Keratinocyte (primary cell): Measurements from ENCODE around the gene CORO7. TPM values are rescaled to one million over a fixed set of nuclear protein-coding genes. Genes with fewer than 3 reads are reported as not detected.

Source experiments
- DNase-seq: peaks from one replicate; pipeline ENCODE4 v3.0.0-alpha.2; 2011; ENCODE audit warnings: low read depth, missing footprints, low spot score
- FAIRE-seq: peaks from 2 replicates; lab custom pipeline; 2011; peaks lifted over from hg19 to GRCh38; lab: Jason Lieb, UNC
- H2AFZ ChIP-seq: 2 replicates; pipeline ENCODE4 v1.6.0; 2012; ENCODE audit warnings: low read length, control low read depth, inconsistent platforms; ENCODE audit not compliant: control insufficient read depth
- H3K27ac ChIP-seq: 2 replicates; pipeline ENCODE4 v1.5.1; 2011; ENCODE audit warnings: low read length; ENCODE audit not compliant: control insufficient read depth, insufficient read depth
- H3K27me3 ChIP-seq: 3 replicates; pipeline ENCODE4 v1.6.0; 2011; ENCODE audit warnings: low read length; ENCODE audit not compliant: control insufficient read depth, insufficient read depth; ENCODE audit errors: extremely low read depth
- H3K36me3 ChIP-seq, 2 experiments: 2 replicates in 1 of 2; 3 replicates in 1 of 2; pipeline ENCODE4 v1.5.1; 2011; ENCODE audit warnings: low read length in 2 of 2, mild to moderate bottlenecking in 1 of 2; ENCODE audit not compliant: control insufficient read depth in 2 of 2, insufficient read depth in 2 of 2; ENCODE audit errors: extremely low read depth in 1 of 2
- H3K4me1 ChIP-seq: 3 replicates; pipeline ENCODE4 v1.5.1; 2011; ENCODE audit warnings: low read length; ENCODE audit not compliant: control insufficient read depth, insufficient read depth; ENCODE audit errors: extremely low read depth
- H3K4me2 ChIP-seq: 3 replicates; pipeline ENCODE4 v1.6.0; 2011; ENCODE audit warnings: low read depth, low read length; ENCODE audit not compliant: control insufficient read depth, insufficient read depth; ENCODE audit errors: extremely low read depth
- H3K4me3 ChIP-seq, 3 experiments: fragments of 200-600 bp in 1 of 3; sonication (generic) in 1 of 3; 2 replicates in 2 of 3; 3 replicates in 1 of 3; pipeline ENCODE4 v1.5.1; 2011 to 2016; ENCODE audit warnings: low read length in 3 of 3, mild to moderate bottlenecking in 3 of 3, control low read depth in 2 of 3, inconsistent platforms in 1 of 3, low read depth in 1 of 3, mixed read lengths in 1 of 3, mixed run types in 1 of 3, moderate library complexity in 1 of 3; ENCODE audit not compliant: control insufficient read depth in 2 of 3, insufficient read depth in 2 of 3; ENCODE audit errors: extremely low read depth in 1 of 3
- H3K79me2 ChIP-seq: 2 replicates; pipeline ENCODE4 v1.6.0; 2012; ENCODE audit warnings: low read length; ENCODE audit not compliant: control insufficient read depth, insufficient read depth
- H3K9ac ChIP-seq: 3 replicates; pipeline ENCODE4 v1.6.0; 2011; ENCODE audit warnings: low read length; ENCODE audit not compliant: control insufficient read depth, insufficient read depth; ENCODE audit errors: extremely low read depth
- H3K9me1 ChIP-seq: 3 replicates; pipeline ENCODE4 v1.6.0; 2011; ENCODE audit warnings: low read length; ENCODE audit not compliant: control insufficient read depth, insufficient read depth; ENCODE audit errors: extremely low read depth
- H3K9me3 ChIP-seq: 2 replicates; pipeline ENCODE4 v1.5.1; 2012; ENCODE audit warnings: low read depth, low read length; ENCODE audit not compliant: control insufficient read depth
- H4K20me1 ChIP-seq: 3 replicates; pipeline ENCODE4 v1.6.0; 2011; ENCODE audit warnings: low read length; ENCODE audit not compliant: control insufficient read depth, insufficient read depth; ENCODE audit errors: extremely low read depth
- EZH2 ChIP-seq: IDR thresholded peaks from one replicate; pipeline ENCODE4 v1.6.1; 2012; ENCODE audit warnings: inconsistent platforms, mild to moderate bottlenecking, low read length, moderate library complexity
- dilution Hi-C: fragments of 300-500 bp; cut with MboI; formaldehyde crosslinking; loops from one replicate; pipeline ENCODE4 v1.7.0; 2020; ENCODE audit warnings: low sequenced_read_pairs; ENCODE audit not compliant: extremely low pct_ligation_motif_present
- polyA plus RNA-seq, 5 experiments: library from polyadenylated mRNA; depleted of rRNA in 3 of 5; stranded (reverse) in 3 of 5; stranded (forward) in 1 of 5; unstranded in 1 of 5; fragments of >200 nt; gene quantifications; 1 replicate in 1 of 5; 2 replicates in 3 of 5; 3 replicates in 1 of 5; pipeline versions ENCODE4 v1.2.1 to v1.2.3, GENCODE V29; 2011 to 2012; ENCODE audit warnings: missing spikeins in 2 of 5, low read depth in 1 of 5, low replicate concordance in 1 of 5
- TF ChIP-seq, protein P1 (sequence below), 3 experiments: IDR thresholded peaks in 1 of 3; conservative IDR thresholded peaks in 1 of 3; optimal IDR thresholded peaks in 1 of 3; 2 replicates in 2 of 3; 3 replicates in 1 of 3; pipeline versions ENCODE3 to v1.5.1; 2011; ENCODE audit warnings: low read length in 3 of 3, mild to moderate bottlenecking in 3 of 3, moderate library complexity in 2 of 3, control low read depth in 1 of 3, inconsistent platforms in 1 of 3; ENCODE audit not compliant: insufficient read depth in 2 of 3; ENCODE audit errors: extremely low read depth in 1 of 3

CORO7 gene
- polyA plus RNA-seq, 1 donor (not counting 4 experiments of a cell fraction or from before 2014, with no cell fraction given), result 8.4 TPM

DNA sequence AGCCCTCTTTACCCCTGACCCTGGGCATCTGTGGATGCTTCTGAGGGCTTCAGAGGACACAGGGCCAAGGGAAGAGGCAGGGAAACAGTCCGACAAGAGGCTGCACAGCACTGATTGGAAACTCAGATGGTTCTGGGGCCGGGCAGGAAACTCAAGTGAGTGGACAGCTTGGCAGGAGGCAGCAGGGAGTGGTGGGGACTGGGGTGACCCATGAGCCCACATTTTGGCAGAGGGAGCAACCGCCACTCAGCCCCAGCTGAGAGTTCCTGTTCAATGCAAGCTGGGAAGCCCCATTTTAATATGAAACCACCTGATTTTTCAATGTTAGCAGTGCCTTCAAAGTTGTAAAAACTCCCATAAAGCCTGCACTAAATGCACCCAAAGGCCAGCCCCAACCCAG, 46.2 kb downstream of the CORO7 start:
- Histone ChIP-seq H3K9ac (no peak overlapping the region), H3K4me2 (no peak overlapping the region), H3K4me1 (peaks cover 36% of the 10 kb centered on the region), H2AFZ (no peak overlapping the region), H3K4me3 (no peak overlapping the region), H3K9me3 (no peaks in the 10 kb centered on the region), H3K27me3 (no peaks in the 10 kb centered on the region), H3K9me1 (peaks cover 3% of the 10 kb centered on the region), H3K27ac (no peak overlapping the region), H4K20me1 (peaks cover 3% of the 10 kb centered on the region), H3K79me2 (no peaks in the 10 kb centered on the region), H3K36me3 (no peaks in the 10 kb centered on the region)
- TF ChIP-seq, protein P1, sequence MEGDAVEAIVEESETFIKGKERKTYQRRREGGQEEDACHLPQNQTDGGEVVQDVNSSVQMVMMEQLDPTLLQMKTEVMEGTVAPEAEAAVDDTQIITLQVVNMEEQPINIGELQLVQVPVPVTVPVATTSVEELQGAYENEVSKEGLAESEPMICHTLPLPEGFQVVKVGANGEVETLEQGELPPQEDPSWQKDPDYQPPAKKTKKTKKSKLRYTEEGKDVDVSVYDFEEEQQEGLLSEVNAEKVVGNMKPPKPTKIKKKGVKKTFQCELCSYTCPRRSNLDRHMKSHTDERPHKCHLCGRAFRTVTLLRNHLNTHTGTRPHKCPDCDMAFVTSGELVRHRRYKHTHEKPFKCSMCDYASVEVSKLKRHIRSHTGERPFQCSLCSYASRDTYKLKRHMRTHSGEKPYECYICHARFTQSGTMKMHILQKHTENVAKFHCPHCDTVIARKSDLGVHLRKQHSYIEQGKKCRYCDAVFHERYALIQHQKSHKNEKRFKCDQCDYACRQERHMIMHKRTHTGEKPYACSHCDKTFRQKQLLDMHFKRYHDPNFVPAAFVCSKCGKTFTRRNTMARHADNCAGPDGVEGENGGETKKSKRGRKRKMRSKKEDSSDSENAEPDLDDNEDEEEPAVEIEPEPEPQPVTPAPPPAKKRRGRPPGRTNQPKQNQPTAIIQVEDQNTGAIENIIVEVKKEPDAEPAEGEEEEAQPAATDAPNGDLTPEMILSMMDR (optimal IDR thresholded peaks at IDR 0.05 in 1 of 3, IDR thresholded peaks at IDR 0.05 in 1 of 3, conservative IDR thresholded peaks at IDR 0.05 in 1 of 3; ENCODE audit: extremely low read depth in 1 of 3, insufficient read depth in 2 of 3, low read length in 3 of 3), result no peak
- TF ChIP-seq EZH2, result no peak
- dilution Hi-C loops, result no loop called here
- FAIRE-seq (no peak), DNase-seq (no peak)

DNA sequence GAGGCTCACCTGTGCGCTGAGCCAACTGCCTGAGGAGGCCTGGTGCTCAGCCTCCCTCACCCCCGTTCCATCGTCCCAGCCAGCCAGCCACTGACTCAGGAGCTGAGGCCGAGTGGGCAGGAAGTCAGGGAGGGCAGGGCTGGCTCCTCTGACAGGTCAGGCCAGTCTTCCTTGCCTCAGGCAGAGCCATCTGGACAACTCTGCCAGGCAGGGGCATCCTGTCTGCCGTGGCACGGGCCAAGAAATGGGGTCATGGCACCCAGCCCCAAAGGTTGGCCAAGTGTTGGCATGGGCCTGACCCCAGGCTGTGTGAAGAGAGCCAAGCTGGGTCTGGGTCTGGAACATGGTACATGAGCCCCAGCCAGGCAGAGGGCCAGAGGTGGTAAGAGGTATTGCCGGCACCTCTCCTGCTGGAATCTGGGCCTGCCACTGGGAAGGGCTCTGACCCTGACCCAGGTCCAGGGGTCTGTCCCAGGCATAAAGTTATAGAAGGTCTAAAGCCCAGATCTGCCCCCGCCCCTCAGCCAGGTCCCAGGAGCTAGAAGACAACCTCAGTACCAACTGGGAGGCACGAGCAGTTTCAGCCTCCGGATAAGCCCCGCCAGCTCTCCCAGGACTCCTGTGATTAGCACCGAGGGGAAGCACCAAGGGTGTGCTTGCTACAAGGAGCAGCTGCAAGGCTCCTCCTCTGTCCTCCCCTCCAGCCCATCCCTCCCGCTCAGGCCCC, 47.2 kb downstream of the CORO7 start:
- Histone ChIP-seq H3K9me3 (no peaks in the 10 kb centered on the region), H3K4me1 (peaks cover 28% of the 10 kb centered on the region), H3K79me2 (no peaks in the 10 kb centered on the region), H3K4me3 (no peak overlapping the region), H4K20me1 (peaks cover 3% of the 10 kb centered on the region), H3K9ac (no peak overlapping the region), H3K36me3 (peaks cover 0 to 1% of the 10 kb centered on the region in 2 experiments), H3K4me2 (peak overlapping the region; percentile 45), H2AFZ (no peak overlapping the region), H3K27me3 (no peaks in the 10 kb centered on the region), H3K27ac (no peak overlapping the region), H3K9me1 (peaks cover 3% of the 10 kb centered on the region)
- DNase-seq (no peak), FAIRE-seq (peak; percentile 70)
- TF ChIP-seq EZH2, result no peak
- TF ChIP-seq, protein P1 (optimal IDR thresholded peaks at IDR 0.05 in 1 of 3, IDR thresholded peaks at IDR 0.05 in 1 of 3, conservative IDR thresholded peaks at IDR 0.05 in 1 of 3; ENCODE audit: extremely low read depth in 1 of 3, insufficient read depth in 2 of 3, low read length in 3 of 3), result no peak
- dilution Hi-C loops, result no loop called here
